ENCODE data around the gene TMX2. TPM values are rescaled to one million over a fixed set of nuclear protein-coding genes. Genes with fewer than 3 reads are reported as not detected.
A peak's percentile ranks its signal among the peaks of the same experiment; 100 is the strongest.

The TMX2 gene
- total and polyA plus RNA-seq, 9 of the 15 experiments (the other 6 are each of a cell fraction or from before 2014, with no cell fraction given), result 176 to 433 (median 227) TPM

DNA sequence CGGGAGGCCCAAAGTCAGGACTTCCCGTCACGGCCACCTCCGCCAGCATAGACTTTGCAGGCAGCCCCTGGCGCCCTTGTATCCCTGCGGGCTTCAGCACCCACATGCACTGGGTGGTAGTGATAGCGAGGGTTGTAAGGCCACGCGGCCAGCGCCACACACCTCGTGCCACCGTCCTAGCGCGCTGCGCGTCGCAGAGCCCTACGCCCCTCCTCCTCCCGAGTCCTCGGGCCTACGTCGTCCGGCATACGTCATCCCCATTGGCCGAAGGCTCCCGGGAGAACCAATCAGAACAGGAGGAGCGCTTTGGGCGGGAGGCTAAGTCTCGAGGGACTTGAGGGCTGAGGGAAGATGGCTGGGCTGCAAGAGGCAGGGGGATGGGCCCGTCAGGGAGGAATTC lies 40.6 kb downstream of the TMX2 start:
- Histone ChIP-seq H3K4me2 (ENCODE audit: insufficient read depth, low read length) (no peak overlapping the region), H3K4me1 (replicated peaks in 1 of 2; ENCODE audit: control insufficient read depth in 2 of 2, insufficient read depth in 2 of 2, low read length in 2 of 2) (peaks cover 0 to 11% of the 10 kb centered on the region in 2 experiments; a peak in 2 of 5 replicates), H3K27ac (ENCODE audit: extremely low read depth, low read depth, low read length) (no peak overlapping the region), H3K36me3 (ENCODE audit: control insufficient read depth, insufficient read depth, low read length) (no peaks in the 10 kb centered on the region), H3K79me2 (ENCODE audit: control insufficient read depth, insufficient read depth, low read length) (no peaks in the 10 kb centered on the region), H3K9me1 (ENCODE audit: control insufficient read depth, insufficient read depth, low read length) (no peaks in the 10 kb centered on the region), H4K20me1 (replicated peaks; ENCODE audit: control insufficient read depth, insufficient read depth, low read length) (no peaks in the 10 kb centered on the region), H3K9me3 (replicated peaks; ENCODE audit: control insufficient read depth, insufficient read depth, low read depth, low read length) (no peaks in the 10 kb centered on the region), H2AFZ (ENCODE audit: low read depth, low read length) (no peak overlapping the region), H3K27me3 (ENCODE audit: control insufficient read depth in 2 of 2, insufficient read depth in 2 of 2, low read length in 2 of 2) (no peaks in the 10 kb centered on the region), H3K9ac (ENCODE audit: insufficient read depth in 1 of 2, low read depth in 2 of 2, low read length in 2 of 2) (no peak overlapping the region), H3K4me3 (no peak overlapping the region)
- CTCF ChIA-PET (ENCODE audit: low intra/inter-chr PET ratio), result no interaction called here
- DNase-seq (ENCODE audit: extremely low read depth in 1 of 4, low spot score in 3 of 4) (no peak), ATAC-seq (no peak), FAIRE-seq (no peak)
- POLR2A ChIA-PET, result interaction anchor here (2.2 kb wide), 1 partner anchor 10 kb away, joined by 21 read pairs; the partner anchor contains the start of gene CTNND1
- intact Hi-C loops (cut with micrococcal nuclease) (no loop called here), in situ Hi-C loops (cut with MboI) (no loop called here)
- TF ChIP-seq POLR2G (IDR thresholded peaks at IDR 0.05; ENCODE audit: low read depth, low read length) (peak; percentile 59), CHD1 (IDR thresholded peaks at IDR 0.05; ENCODE audit: low read length) (no peak), ZNF830 (CRISPR knock-in tag; IDR thresholded peaks at IDR 0.05) (no peak), SETDB1 (IDR thresholded peaks at IDR 0.05; ENCODE audit: low read length) (no peak), YBX1 (IDR thresholded peaks at IDR 0.05) (no peak)
- TF ChIP-seq, protein P1, sequence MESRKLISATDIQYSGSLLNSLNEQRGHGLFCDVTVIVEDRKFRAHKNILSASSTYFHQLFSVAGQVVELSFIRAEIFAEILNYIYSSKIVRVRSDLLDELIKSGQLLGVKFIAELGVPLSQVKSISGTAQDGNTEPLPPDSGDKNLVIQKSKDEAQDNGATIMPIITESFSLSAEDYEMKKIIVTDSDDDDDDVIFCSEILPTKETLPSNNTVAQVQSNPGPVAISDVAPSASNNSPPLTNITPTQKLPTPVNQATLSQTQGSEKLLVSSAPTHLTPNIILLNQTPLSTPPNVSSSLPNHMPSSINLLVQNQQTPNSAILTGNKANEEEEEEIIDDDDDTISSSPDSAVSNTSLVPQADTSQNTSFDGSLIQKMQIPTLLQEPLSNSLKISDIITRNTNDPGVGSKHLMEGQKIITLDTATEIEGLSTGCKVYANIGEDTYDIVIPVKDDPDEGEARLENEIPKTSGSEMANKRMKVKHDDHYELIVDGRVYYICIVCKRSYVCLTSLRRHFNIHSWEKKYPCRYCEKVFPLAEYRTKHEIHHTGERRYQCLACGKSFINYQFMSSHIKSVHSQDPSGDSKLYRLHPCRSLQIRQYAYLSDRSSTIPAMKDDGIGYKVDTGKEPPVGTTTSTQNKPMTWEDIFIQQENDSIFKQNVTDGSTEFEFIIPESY (CRISPR knock-in tag; IDR thresholded peaks at IDR 0.05), result peak; percentile 75
- TF ChIP-seq, protein P2, sequence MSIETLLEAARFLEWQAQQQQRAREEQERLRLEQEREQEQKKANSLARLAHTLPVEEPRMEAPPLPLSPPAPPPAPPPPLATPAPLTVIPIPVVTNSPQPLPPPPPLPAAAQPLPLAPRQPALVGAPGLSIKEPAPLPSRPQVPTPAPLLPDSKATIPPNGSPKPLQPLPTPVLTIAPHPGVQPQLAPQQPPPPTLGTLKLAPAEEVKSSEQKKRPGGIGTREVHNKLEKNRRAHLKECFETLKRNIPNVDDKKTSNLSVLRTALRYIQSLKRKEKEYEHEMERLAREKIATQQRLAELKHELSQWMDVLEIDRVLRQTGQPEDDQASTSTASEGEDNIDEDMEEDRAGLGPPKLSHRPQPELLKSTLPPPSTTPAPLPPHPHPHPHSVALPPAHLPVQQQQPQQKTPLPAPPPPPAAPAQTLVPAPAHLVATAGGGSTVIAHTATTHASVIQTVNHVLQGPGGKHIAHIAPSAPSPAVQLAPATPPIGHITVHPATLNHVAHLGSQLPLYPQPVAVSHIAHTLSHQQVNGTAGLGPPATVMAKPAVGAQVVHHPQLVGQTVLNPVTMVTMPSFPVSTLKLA (conservative IDR thresholded peaks at IDR 0.05), result no peak
- WGBS (ENCODE audit: insufficient coverage, low coverage, missing lambda C conversion rate), result 95% methylated on average over 16 of the region's 30 CpGs
- no TSS peak for BruUV-seq (replicated peaks)
